K562 (cell line): ENCODE data around the gene SPATC1L. TPM values are rescaled to one million over a fixed set of nuclear protein-coding genes. Genes with fewer than 3 reads are reported as not detected.
A peak's percentile ranks its signal among the peaks of the same experiment; 100 is the strongest.

Source experiments
- ADNP ChIP-seq: fragments of 200-800 bp; sonication (Bioruptor generic); IDR thresholded peaks from 2 replicates; pipeline ENCODE4 v1.6.1; 2016; ENCODE audit warnings: missing genetic modification characterization, missing compliant biosample characterization
- BCL6 ChIP-seq: fragments of 250-450 bp; sonication (Bioruptor Pico); IDR thresholded peaks from 2 replicates; pipeline ENCODE4 v1.4.0; 2020
- CREM ChIP-seq: IDR thresholded peaks from 2 replicates; pipeline ENCODE4 v1.6.1; 2014; ENCODE audit warnings: antibody characterized with exemption, low read depth
- ETV5 ChIP-seq: sonication (generic); formaldehyde crosslinking; IDR thresholded peaks from 2 replicates; pipeline ENCODE4 v1.4.0; 2020; ENCODE audit warnings: low read depth, mild to moderate bottlenecking, missing genetic modification reagents
- FOXJ3 ChIP-seq: sonication (generic); formaldehyde crosslinking; IDR thresholded peaks from 2 replicates; pipeline ENCODE4 v1.4.0; 2020; ENCODE audit warnings: mild to moderate bottlenecking, missing genetic modification reagents
- FOXP1 ChIP-seq: sonication (generic); formaldehyde crosslinking; IDR thresholded peaks from 2 replicates; pipeline ENCODE4 v1.8.0; 2022; ENCODE audit warnings: mild to moderate bottlenecking, missing genetic modification reagents
- FUS ChIP-seq: fragments of 200-400 bp; formaldehyde crosslinking; optimal IDR thresholded peaks from 2 replicates; pipeline ENCODE3; 2017; ENCODE audit warnings: low read depth, low read length
- JUN ChIP-seq, 2 experiments: sonication (generic) in 1 of 2; formaldehyde crosslinking in 1 of 2; IDR thresholded peaks; 2 replicates each; pipeline versions ENCODE4 v1.6.1 to v1.8.0; 2012 to 2022; ENCODE audit warnings: borderline replicate concordance in 2 of 2, mild to moderate bottlenecking in 2 of 2, improper control_type of control experiment in 1 of 2, low read depth in 1 of 2, low read length in 1 of 2, missing genetic modification reagents in 1 of 2
- MCM2 ChIP-seq: fragments of 450-650 bp; IDR thresholded peaks from 2 replicates; pipeline ENCODE4 v1.6.1; 2017; ENCODE audit warnings: low read depth, mild to moderate bottlenecking
- MIER1 ChIP-seq: fragments of 450-650 bp; IDR thresholded peaks from 2 replicates; pipeline ENCODE4 v1.6.1; 2016; ENCODE audit warnings: antibody characterized with exemption, mild to moderate bottlenecking, low read depth
- NBN ChIP-seq: fragments of 450-650 bp; IDR thresholded peaks from 2 replicates; pipeline ENCODE4 v1.6.1; 2016; ENCODE audit warnings: low read depth, mild to moderate bottlenecking
- PRPF4 ChIP-seq: fragments of 200-400 bp; formaldehyde crosslinking; IDR thresholded peaks from one replicate; pipeline ENCODE4 v1.6.1; 2017; ENCODE audit warnings: low read length, low read depth, mild to moderate bottlenecking; ENCODE audit not compliant: insufficient read depth, poor library complexity, severe bottlenecking
- RBM17 ChIP-seq: fragments of 200-400 bp; formaldehyde crosslinking; IDR thresholded peaks from 2 replicates; pipeline ENCODE4 v1.6.1; 2017; ENCODE audit warnings: low read depth, mild to moderate bottlenecking, low read length, borderline replicate concordance
- RHOXF2B ChIP-seq: fragments of 250-450 bp; sonication (Bioruptor Pico); conservative IDR thresholded peaks from 2 replicates; pipeline ENCODE4 v1.5.1; 2021
- SAFB2 ChIP-seq: fragments of 200-400 bp; formaldehyde crosslinking; IDR thresholded peaks from 2 replicates; pipeline ENCODE4 v1.6.1; 2018; ENCODE audit warnings: borderline replicate concordance, low read length, low read depth, moderate library complexity; ENCODE audit not compliant: severe bottlenecking
- SMARCB1 ChIP-seq: IDR thresholded peaks from 2 replicates; pipeline ENCODE4 v1.6.1; 2011; ENCODE audit warnings: improper control_type of control experiment, low read depth; ENCODE audit not compliant: insufficient read length
- SMC3 ChIP-seq: conservative IDR thresholded peaks from 2 replicates; pipeline ENCODE4 v1.6.1; 2011; ENCODE audit warnings: low read depth, low read length, improper control_type of control experiment; ENCODE audit not compliant: insufficient read depth
- polyA plus RNA-seq, 8 experiments: library from polyadenylated mRNA; depleted of rRNA in 4 of 8; stranded (reverse) in 5 of 8; unstranded in 3 of 8; fragments of >200 nt; fragmentation: Nextera tagmentation in 2 of 8; fragmentation: Illumina TruSeq in 1 of 8; extraction: Ambion mirVana in 2 of 8; extraction: Trizol in 1 of 8; gene quantifications; 2 replicates each; pipeline versions ENCODE4 v1.2.1 to v1.2.3, GENCODE V29; 2011 to 2014; ENCODE audit warnings: inconsistent platforms in 1 of 8, missing spikeins in 1 of 8
- total RNA-seq, 7 experiments: library from RNA; depleted of rRNA in 6 of 7; stranded (reverse); fragments of >200 nt in 6 of 7; fragmentation: Illumina TruSeq in 2 of 7; extraction: Trizol in 2 of 7; gene quantifications; 2 replicates each; pipeline versions ENCODE4 v1.2.1 to v1.2.3, GENCODE V29; 2011 to 2021; ENCODE audit warnings: low replicate concordance in 1 of 7
- TF ChIP-seq, protein P1 (sequence below): sonication (generic); formaldehyde crosslinking; IDR thresholded peaks from 2 replicates; pipeline ENCODE4 v1.8.1; 2023; ENCODE audit warnings: mild to moderate bottlenecking, missing genetic modification reagents
- TF ChIP-seq, protein P2 (sequence below): fragments of 250-450 bp; sonication (Bioruptor Pico); IDR thresholded peaks from 2 replicates; pipeline ENCODE4 v1.5.0; 2020; ENCODE audit warnings: mild to moderate bottlenecking, borderline replicate concordance
- TF ChIP-seq, protein P3 (sequence below): fragments of 250-450 bp; sonication (Bioruptor Pico); IDR thresholded peaks from 2 replicates; pipeline ENCODE4 v1.4.0; 2020; ENCODE audit warnings: mild to moderate bottlenecking, moderate library complexity

Gene SPATC1L
- total and polyA plus RNA-seq, 9 of the 15 experiments (the other 6 are each of a cell fraction or from before 2014, with no cell fraction given): 0.14 to 121 (median 34.0) TPM; not detected in 1

DNA sequence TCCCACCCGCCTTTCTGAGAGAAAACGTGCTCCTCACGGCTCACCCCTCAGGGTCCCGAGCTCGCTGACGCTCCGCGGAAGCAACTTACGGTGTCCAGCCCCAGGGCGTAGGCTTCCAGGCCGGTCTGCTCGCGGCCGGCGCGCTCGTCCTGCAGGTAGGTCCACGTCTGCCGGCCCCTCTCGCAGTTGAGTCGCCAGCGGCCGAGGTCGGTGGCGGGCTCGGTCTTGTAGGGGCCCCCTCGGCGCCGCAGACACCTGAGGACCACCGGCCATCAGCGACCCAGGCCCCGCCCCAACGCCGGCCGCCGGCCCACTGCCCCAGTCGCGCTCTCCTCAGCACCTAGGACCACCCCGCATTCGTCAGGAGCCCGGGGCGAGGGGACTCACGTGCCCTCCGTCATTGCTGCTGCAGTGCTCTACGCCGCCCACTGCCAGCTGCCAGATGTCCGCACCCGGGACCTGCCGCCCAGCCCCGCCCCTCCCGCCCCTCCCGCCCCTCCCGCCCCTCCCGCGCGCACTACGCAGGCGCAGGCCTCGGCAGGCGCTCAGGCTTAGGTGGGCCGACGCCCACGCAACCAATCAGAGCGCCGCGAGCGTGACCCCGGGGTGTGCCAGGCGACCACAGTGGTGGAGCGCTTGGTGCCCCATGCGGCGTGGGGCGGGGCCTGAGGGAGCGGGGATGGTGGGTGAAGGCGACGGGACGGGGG is 44.2 kb upstream of the SPATC1L start, which contains the start of gene LSS (continued):
- TF ChIP-seq, protein P1, sequence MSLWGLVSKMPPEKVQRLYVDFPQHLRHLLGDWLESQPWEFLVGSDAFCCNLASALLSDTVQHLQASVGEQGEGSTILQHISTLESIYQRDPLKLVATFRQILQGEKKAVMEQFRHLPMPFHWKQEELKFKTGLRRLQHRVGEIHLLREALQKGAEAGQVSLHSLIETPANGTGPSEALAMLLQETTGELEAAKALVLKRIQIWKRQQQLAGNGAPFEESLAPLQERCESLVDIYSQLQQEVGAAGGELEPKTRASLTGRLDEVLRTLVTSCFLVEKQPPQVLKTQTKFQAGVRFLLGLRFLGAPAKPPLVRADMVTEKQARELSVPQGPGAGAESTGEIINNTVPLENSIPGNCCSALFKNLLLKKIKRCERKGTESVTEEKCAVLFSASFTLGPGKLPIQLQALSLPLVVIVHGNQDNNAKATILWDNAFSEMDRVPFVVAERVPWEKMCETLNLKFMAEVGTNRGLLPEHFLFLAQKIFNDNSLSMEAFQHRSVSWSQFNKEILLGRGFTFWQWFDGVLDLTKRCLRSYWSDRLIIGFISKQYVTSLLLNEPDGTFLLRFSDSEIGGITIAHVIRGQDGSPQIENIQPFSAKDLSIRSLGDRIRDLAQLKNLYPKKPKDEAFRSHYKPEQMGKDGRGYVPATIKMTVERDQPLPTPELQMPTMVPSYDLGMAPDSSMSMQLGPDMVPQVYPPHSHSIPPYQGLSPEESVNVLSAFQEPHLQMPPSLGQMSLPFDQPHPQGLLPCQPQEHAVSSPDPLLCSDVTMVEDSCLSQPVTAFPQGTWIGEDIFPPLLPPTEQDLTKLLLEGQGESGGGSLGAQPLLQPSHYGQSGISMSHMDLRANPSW (CRISPR knock-in tag): peak; percentile 56; the same call in 1 of the 2 replicates
- no peak for TF ChIP-seq SMARCB1
- TF ChIP-seq NBN: no peak
- no peak for TF ChIP-seq CREM
- TF ChIP-seq SAFB2: no peak
- TF ChIP-seq, protein P2, sequence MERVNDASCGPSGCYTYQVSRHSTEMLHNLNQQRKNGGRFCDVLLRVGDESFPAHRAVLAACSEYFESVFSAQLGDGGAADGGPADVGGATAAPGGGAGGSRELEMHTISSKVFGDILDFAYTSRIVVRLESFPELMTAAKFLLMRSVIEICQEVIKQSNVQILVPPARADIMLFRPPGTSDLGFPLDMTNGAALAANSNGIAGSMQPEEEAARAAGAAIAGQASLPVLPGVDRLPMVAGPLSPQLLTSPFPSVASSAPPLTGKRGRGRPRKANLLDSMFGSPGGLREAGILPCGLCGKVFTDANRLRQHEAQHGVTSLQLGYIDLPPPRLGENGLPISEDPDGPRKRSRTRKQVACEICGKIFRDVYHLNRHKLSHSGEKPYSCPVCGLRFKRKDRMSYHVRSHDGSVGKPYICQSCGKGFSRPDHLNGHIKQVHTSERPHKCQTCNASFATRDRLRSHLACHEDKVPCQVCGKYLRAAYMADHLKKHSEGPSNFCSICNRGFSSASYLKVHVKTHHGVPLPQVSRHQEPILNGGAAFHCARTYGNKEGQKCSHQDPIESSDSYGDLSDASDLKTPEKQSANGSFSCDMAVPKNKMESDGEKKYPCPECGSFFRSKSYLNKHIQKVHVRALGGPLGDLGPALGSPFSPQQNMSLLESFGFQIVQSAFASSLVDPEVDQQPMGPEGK (CRISPR knock-in tag): no peak
- TF ChIP-seq, protein P3, sequence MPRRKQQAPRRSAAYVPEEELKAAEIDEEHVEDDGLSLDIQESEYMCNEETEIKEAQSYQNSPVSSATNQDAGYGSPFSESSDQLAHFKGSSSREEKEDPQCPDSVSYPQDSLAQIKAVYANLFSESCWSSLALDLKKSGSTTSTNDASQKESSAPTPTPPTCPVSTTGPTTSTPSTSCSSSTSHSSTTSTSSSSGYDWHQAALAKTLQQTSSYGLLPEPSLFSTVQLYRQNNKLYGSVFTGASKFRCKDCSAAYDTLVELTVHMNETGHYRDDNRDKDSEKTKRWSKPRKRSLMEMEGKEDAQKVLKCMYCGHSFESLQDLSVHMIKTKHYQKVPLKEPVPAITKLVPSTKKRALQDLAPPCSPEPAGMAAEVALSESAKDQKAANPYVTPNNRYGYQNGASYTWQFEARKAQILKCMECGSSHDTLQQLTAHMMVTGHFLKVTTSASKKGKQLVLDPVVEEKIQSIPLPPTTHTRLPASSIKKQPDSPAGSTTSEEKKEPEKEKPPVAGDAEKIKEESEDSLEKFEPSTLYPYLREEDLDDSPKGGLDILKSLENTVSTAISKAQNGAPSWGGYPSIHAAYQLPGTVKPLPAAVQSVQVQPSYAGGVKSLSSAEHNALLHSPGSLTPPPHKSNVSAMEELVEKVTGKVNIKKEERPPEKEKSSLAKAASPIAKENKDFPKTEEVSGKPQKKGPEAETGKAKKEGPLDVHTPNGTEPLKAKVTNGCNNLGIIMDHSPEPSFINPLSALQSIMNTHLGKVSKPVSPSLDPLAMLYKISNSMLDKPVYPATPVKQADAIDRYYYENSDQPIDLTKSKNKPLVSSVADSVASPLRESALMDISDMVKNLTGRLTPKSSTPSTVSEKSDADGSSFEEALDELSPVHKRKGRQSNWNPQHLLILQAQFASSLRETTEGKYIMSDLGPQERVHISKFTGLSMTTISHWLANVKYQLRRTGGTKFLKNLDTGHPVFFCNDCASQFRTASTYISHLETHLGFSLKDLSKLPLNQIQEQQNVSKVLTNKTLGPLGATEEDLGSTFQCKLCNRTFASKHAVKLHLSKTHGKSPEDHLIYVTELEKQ (CRISPR knock-in tag): no peak
- no peak for TF ChIP-seq FOXJ3 (CRISPR knock-in tag)
- no peak for TF ChIP-seq ETV5
- TF ChIP-seq JUN (IDR thresholded peaks at IDR 0.05; ENCODE audit: borderline replicate concordance, low read depth, low read length): no peak
- TF ChIP-seq JUN (CRISPR knock-in tag; IDR thresholded peaks at IDR 0.05; ENCODE audit: borderline replicate concordance): no peak
- TF ChIP-seq ADNP: no peak
- no peak for TF ChIP-seq PRPF4
- TF ChIP-seq MIER1: no peak
- TF ChIP-seq MCM2: no peak
- no peak for TF ChIP-seq FUS
- no peak for TF ChIP-seq RHOXF2B
- TF ChIP-seq RBM17: no peak
- no peak for TF ChIP-seq FOXP1 (CRISPR knock-in tag)
- no peak for TF ChIP-seq SMC3
- no peak for TF ChIP-seq BCL6
